SIG-M5 treated with dmso at 0.1 percent for 504 hours (cell line): ENCODE data around the gene ECM1.
A peak's percentile ranks its signal among the peaks of the same experiment; 100 is the strongest.

ENCODE experiments used
- DNase-seq: peaks from one replicate; lab custom pipeline; 2025; ENCODE audit not compliant: unreplicated experiment; lab: John Stamatoyannopoulos, UW

The ECM1 gene

DNA sequence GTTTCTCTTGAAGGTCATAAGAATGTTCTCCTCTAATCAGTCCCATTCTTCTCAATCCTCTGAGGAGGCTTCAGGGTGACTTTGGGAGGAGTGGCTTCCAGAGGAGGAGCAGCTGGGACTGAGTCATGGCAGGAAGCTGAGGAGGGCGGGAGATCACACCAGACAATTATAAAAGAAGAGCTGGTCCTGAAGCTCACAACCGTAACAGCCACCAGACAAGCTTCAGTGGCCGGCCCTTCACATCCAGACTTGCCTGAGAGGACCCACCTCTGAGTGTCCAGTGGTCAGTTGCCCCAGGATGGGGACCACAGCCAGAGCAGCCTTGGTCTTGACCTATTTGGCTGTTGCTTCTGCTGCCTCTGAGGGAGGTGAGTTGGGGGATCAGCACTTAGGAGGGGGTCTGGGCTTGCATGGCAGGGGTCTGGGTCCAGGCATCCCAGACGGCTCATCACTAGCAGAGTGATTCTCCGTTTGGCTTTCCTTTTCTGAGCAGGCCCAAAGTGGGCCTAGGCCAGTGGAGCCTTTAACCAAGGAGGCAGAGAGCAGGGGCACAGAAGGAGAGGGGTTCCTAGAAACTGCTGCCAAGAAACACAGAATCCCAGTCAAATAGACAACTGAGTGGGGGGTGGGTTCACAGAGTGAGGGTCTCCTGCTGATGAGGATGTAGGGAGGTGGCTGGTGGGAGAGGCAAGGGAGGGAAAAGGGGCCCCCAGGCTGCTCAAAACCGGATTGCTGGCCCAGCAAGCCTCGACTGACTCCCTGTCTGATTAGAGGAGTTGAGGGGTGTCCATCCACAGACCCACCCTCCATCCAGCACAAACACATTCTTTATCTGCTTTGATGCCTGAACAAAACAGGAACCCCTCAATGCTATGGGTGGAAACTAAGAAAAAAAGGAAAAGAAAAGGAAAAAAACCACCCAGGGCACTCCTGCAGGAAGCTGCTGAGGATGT, at the start of gene ECM1:
Gene ECM1 (plus strand): TSS at position 198 of the 953 bp plus-strand sequence. CDS start 101 bp downstream, at position 299.
- DNase-seq = peak; percentile 60

DNA sequence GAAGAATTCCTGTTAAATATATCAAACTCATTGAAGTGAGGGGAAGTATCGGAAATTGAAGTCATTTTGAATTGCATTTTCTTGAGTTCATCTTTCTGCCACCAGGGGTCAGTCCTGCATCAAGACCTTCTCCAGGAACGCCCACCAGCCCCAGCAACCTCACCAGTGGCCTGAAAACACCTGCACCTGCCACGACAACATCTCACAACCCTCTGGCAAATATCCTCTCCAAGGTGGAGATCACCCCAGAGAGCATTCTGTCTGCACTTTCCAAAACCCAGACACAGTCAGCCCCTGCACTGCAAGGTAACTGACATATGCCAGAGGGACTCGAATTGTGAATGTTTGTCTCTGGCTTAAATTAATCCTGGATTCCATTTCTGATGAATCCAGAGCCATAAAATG, 43.5 kb upstream of the ECM1 start:
- DNase-seq = peak; percentile 71

DNA sequence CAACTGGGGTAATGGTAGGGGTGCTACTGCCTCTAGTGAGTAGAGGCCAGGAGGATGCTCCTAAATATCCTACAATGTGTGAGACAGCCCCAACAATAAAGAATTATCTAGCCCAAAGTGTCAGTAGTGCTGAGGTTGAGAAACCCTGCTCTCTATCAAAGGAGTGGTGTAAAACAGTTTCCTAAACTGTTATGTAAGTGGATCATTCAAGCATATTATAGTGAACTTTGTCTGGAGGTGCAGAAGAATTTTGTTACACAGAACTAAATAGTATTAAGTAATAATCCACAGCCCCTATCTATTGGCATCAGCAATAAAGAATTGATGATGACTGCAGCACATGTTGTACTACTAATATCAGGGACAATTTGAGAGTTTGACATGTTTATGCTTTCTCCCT, 40.9 kb upstream of the ECM1 start:
- no peak for DNase-seq

DNA sequence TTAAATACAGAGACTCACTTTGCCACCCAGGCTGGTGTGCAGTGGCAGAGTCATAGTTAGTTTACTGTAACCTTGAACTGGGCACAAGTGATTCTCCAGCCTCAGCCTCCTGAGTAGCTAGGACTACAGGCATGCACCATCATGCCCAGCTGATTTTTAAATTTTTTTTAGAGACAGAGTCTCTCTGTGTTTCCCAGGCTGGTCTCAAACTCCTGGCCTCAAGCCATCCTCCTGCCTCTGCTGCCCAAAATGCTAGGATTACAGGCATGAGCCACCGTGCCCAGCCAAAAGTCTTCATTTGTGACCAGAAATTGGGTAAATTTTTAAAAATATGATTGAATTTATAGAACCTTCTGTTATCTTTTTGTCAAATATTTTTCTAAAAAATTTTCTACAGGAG, 38.6 kb upstream of the ECM1 start:
- no peak for DNase-seq

DNA sequence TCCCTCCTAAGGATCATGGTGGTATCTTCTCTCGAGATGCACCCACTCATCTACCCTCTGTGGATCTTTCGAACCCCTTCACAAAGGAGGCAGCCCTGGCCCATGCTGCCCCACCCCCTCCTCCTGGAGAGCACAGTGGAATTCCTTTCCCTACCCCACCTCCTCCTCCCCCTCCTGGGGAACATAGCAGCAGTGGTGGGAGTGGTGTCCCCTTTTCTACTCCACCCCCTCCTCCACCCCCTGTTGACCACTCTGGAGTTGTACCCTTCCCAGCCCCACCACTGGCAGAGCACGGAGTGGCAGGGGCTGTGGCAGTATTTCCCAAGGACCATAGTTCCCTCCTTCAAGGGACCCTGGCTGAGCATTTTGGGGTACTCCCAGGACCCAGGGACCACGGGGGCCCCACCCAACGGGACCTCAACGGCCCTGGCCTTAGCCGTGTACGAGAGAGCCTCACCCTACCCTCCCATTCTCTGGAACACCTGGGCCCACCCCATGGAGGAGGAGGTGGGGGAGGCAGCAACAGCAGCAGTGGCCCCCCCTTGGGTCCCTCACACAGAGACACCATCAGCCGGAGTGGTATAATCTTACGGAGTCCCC, 35.2 kb upstream of the ECM1 start:
- no peak for DNase-seq

DNA sequence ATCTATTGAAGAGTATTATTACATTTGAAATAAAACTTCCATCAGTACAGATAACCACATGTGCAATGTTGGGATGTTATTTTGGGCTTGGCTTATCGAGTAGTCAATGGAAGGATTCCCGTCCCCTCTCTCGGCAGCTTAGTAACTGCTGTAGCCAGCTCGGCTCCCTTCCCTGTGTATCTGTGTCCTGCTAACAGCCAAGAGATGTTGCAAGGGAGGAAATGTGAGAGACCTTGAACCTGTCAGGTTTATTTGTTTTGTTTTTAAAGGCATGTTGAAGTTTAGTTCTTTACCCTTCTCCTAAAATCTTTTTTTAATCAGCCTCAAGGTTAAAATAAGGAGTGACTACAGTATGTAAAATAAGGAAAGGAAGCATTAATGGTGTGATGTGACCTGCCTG, 34.2 kb upstream of the ECM1 start:
- DNase-seq = no peak

DNA sequence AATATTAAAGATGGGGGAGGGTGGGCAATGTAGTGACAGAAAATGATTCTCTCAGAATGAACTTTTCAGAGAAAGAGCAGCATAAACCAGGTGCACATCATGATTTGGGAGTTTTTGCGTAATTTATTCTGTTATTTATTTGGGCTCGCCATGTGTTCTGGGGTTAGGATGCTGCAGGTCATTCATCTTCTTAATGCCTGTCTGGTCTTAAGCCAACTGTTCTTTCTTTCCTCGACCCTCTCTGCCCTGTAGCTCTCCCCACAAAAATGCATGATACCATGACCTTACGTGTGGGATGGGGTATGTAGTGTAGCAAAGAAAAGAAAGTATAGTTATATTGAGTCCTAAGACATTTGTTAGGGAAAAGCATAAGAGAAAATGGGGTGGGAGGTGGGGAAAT, 33.0 kb upstream of the ECM1 start:
- DNase-seq = no peak

DNA sequence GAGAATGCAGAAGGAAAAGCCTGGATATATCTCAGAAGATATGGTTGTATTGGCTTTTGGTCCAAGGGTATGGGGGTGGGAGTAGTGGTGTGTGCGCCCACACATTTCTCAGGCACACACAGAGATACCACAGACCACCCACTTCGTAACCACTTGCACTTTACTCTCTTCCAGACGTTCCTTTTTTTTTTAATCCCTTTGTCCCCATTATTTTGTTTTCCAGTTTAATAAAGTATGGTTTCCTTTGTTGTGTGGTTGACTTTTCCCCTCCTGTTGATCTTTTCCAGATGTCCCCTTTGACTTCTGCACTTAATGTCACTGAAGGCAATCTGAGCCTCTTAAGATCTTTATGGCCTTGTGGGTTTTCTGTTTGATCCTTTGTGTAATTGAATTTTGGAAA, 31.2 kb upstream of the ECM1 start:
- no peak for DNase-seq

DNA sequence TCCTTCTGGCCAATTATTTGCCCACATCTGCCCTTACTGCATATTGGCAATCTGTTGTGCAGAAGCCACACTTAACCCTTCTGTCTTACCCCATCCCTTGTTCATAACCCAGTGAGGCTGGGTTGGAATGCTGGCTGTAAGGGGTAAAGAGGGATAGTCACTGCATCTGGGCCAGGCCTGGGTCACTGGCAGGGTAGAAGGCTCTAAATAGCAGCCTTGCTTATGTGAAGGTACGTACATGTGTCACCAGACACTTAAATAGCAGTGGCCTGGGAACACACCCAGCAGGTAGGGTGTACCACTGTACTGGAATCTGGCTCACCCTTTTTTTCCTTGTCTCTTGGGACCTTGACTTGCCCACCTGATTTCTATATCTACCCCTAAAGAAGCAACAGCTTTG, 30.6 kb upstream of the ECM1 start:
- no peak for DNase-seq

DNA sequence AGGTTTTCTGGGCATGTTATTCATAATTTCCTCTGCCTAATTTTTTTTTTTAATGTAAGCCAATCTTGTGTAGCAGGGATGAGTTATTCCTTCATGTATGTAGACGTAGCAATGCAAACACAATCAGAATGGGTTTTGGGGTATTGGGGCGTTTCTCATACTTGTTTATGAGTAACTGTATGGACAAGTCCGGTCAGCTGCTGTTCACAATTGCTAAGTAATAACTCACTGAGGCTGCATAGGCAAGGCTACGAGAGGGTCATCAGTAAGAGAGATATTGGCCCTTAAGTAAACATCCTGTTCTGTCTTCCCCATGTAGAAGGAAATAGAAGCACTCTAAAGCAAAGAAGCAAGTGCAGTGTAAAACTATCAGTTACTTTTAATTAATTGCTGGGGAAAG, 30.2 kb upstream of the ECM1 start:
- no peak for DNase-seq

DNA sequence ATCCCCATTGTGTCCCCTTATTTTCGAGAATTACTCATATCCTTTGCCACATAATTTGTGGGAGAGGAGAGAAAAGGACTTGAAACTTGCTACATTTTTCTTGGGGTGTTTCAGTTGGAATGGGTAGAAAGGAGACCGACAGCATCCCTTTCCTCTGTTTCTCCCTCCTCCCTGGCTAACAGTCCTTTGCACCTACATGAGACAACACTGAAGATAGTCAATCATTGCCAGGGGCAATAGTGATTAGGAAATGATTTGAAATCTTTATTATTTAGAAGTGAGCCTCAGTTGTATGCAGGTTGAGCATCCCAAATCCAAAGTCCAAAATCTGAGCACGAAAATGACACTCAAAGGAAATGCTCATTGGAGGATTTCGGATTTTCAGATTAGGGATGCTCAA, 28.5 kb upstream of the ECM1 start:
- no peak for DNase-seq

DNA sequence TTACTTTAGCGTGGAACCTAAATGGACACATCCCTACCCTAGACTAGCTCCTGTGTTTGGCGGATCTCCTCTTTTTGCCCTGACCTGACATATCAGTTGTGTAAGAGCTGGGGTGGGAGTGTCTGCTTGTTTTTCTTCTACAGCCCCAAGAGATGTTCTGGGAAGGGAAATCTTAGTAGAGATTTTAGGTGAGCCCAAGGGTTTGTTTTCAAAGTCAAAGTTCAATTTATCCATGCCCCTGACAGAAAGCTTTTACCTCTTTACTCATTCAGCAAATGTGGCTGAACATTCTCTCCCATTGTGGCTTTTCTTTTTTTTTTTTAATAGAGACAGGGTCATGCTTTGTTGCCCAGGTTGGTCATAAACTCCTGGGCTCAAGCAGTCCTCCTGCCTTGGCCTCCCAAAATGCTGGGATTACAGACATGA, 28.0 kb upstream of the ECM1 start:
- DNase-seq = no peak

DNA sequence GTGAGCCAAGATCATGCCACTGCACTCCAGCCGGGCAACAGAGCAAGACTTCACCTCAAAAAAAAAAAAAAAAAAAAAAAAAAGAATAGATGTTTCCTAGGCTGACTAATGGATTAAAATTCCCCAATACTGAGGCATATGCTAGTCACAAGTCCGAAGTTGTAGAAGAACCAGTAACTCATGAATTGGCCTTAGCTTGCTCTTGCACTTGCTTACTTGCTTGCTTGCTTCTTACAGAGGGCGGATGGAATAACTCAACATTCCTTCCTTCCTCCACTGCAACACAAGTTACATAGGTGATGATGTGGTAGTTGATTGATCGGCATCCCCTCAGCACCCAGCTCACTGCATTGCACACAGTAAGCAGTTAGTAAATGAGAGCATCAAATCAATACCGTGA, 23.5 kb upstream of the ECM1 start:
- DNase-seq = no peak

DNA sequence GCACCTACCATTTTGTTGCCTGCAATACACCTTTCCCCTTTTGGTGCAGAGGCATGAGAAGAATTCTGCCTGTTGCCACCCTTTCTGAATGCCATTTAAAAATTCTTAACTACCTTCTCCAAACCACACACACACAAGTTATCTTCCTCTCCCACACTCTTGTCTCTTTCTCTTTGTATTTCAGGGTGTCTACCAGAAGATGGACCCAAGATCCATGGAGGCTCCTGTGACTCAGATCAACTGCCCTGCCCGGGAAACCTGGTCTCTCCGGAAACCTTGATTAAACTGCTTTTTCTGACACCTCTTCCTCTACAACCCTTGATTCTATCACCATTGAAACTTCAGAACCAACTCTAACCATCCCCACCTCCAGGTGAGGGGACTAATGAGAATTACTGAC, 23.0 kb upstream of the ECM1 start:
- peak; percentile 52 for DNase-seq

DNA sequence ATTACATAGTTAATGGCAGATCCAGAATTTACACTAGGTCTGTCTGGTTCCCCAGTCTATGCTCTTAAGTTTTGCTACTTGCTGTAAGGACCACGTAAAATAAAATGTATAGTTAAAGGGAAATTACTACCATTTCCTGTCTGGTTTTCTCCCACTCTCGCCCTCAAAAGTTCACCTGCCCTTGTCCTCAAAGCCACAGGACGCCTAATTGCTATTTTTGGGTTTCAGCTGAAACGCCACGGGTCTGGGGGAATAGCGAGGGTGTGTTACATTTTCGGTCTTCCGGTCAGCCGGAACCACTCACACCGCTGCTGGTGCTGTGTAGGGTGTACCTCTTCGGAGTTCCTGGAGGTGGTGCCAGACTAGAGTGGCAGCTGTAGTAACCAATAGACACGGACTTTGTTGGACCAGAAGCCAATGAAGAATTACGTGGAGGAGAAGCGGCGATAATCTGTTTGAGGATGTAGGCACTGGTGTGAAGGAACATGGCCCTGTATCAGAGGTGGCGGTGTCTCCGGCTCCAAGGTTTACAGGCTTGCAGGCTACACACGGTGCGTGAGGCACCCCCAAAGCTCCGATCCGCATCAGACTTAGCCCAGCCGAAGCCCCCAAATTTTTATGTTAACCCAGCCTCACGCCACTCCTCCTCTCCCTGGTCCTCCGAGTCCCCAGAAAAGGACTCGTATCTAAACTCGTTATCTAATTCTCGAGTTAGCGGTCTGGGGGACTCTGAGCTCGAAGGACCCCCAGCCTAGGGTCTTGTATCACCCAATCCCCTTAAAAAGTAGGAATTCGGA, 20.7 kb upstream of the ECM1 start, which contains the start of gene TARS2:
Gene TARS2 (plus strand): TSS at position 454 of the 797 bp plus-strand sequence. CDS start 32 bp downstream, at position 486.
- DNase-seq = peak; percentile 100

DNA sequence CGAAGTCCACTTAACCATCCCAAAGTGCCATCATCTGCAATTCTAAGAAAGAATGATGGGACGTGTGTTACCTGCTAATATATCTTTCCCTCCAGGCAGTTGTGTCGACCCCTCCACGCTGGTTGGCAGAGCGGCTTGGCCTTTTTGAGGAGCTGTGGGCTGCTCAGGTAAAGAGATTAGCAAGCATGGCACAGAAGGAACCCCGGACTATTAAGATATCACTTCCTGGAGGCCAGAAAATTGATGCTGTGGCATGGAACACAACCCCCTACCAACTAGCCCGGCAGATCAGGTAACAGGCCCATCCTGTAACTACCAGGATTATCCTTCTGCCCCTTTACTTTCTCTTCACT, 20.2 kb upstream of the ECM1 start:
- DNase-seq = no peak

DNA sequence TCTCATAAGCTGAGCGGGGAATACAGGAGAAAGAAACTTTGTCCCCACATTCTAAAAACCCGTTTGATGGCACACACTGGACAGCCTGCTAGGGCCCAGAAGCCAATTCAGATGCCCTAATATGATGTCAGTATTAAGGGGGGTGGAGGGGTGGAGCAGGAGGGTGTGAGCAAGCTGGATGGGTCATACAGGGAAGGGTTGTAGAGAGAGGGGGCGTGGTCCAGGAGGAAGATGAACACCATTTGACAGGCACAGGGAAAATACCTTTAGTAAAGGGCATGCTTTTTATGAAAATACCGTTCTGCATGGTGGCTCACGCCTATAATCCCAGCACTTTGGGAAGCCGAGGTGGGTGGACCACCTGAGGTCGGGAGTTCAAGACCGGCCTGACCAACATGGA, 14.7 kb upstream of the ECM1 start:
- DNase-seq = no peak

DNA sequence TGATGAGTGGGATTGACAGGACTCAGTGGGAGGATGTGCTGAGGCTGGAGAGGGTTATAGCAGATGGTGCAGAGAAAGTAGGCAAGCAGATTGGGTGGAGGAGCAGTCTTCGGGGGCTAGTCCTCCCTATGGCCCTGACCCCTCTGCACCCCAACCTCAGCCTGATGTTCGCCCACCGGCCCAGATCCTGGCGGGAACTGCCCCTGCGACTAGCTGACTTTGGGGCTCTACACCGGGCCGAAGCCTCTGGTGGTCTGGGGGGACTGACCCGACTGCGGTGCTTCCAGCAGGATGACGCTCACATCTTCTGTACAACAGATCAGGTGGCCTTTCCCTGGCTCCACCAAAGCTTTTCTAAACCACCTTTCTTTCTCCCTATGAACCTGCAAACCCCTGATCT, 9.6 kb upstream of the ECM1 start:
- DNase-seq = no peak

DNA sequence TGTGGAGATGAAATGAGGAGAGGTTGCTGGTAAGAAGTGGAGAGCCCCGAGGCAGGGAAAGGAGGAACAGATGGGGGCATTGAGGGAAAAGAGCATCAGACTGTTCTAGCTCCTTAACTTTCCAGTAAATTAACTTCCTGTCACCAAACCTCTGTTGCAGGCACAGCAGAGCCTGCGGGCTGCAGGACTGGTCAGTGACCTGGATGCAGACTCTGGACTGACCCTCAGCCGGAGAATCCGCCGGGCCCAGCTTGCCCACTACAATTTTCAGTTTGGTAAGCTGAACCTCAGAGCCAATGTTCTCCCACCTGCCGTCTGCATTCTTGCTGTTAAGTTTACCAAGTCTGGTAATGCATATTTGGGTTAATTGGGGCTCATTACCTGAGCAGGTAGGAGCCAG, 2.5 kb upstream of the ECM1 start:
- no peak for DNase-seq

DNA sequence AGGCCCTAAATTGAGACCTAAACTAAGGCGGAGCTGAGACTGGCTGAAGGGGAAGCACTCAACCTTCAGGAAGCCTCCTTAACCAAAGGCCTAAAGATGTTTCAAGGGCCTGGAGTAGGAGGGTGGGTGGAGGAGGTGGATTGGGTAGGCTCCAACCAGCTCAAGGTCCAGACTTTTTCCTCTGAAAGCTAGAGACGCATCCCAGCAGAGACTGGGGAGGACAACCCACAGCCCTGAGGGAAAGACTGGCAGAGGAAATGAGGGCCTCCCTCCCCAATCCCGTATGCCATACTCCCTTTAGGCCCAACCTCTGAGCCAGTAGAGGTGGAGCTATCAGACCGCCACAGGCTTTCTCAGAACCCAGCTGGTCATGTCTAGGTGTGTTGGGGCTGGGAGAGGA, 1.1 kb downstream of the ECM1 start:
- DNase-seq = no peak

DNA sequence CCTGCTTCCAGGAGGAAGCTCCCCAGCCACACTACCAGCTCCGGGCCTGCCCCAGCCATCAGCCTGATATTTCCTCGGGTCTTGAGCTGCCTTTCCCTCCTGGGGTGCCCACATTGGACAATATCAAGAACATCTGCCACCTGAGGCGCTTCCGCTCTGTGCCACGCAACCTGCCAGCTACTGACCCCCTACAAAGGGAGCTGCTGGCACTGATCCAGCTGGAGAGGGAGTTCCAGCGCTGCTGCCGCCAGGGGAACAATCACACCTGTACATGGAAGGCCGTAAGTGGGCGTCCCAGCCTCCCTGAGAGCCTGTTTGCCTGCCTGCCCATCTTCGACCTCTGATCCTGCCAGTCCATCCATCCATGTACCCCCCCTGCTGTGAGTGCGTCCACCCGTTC, 3.6 kb downstream of the ECM1 start:
- DNase-seq = no peak
